Spleen (tissue), 7 donors: ENCODE data around the gene ZNF438.

ENCODE experiments used
- POLR2A ChIP-seq, 3 donors: fragments of 450-650 bp; IDR thresholded peaks; one replicate each; pipeline ENCODE4 v1.5.1; 2017; ENCODE audit warnings: antibody characterized with exemption in 3 of 3, mild to moderate bottlenecking in 1 of 3
- TF ChIP-seq, protein P1 (sequence below), 11 experiments: fragments of 200-600 bp in 7 of 11; fragments of 450-650 bp in 4 of 11; sonication (generic) in 4 of 11; IDR thresholded peaks in 8 of 11; conservative IDR thresholded peaks in 3 of 11; 1 replicate in 7 of 11; 2 replicates in 4 of 11; pipeline versions ENCODE4 v1.4.0 to v1.8.0; 2016 to 2021; ENCODE audit warnings: antibody characterized with exemption in 11 of 11, inconsistent platforms in 4 of 11, mild to moderate bottlenecking in 1 of 11
- donor health status: DM: no; HTN: no; CAD: no; lungs with moderate emphysema.
- donor health status: DM: no; HTN: no; CAD: no.
- donor health status: DM: no; HTN: no; CAD: no.

DNA sequence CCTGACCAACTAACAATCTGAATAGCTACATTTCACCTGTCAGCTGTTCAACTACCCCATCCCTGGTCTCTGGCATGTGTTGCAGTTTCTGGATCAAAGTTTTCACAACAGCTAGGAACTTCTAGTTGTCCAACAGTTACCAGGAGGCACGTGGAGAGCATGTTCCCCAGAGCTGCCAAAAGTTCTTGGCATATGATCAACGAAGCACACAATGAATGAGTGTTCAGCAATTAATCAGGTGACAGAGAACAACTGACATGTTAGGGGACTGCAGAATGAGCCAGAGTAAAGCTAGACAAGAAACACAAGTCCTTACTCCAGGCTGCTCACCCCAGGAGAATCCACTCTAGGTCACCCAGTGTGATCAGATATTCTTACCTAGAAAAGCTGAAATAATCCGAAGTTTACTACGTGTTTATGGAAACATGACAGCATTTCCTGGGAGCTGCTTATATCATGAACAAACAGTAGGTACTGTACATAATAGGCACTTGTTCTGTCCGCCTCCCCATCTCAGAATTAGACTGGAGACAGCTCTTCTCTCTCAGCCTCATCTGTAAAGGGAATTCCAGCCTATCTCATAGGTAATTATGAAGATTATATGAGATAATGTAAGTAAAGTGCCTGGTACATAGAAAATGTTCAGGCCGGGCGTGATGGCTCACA, 50.6 kb downstream of the ZNF438 start:
- TF ChIP-seq, protein P1, sequence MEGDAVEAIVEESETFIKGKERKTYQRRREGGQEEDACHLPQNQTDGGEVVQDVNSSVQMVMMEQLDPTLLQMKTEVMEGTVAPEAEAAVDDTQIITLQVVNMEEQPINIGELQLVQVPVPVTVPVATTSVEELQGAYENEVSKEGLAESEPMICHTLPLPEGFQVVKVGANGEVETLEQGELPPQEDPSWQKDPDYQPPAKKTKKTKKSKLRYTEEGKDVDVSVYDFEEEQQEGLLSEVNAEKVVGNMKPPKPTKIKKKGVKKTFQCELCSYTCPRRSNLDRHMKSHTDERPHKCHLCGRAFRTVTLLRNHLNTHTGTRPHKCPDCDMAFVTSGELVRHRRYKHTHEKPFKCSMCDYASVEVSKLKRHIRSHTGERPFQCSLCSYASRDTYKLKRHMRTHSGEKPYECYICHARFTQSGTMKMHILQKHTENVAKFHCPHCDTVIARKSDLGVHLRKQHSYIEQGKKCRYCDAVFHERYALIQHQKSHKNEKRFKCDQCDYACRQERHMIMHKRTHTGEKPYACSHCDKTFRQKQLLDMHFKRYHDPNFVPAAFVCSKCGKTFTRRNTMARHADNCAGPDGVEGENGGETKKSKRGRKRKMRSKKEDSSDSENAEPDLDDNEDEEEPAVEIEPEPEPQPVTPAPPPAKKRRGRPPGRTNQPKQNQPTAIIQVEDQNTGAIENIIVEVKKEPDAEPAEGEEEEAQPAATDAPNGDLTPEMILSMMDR (IDR thresholded peaks at IDR 0.05 in 8 of 11, conservative IDR thresholded peaks at IDR 0.05 in 3 of 11): no peak
- TF ChIP-seq POLR2A (IDR thresholded peaks at IDR 0.05): no peak
